BLaER1 treated with 17β-estradiol and CSF1 and Interleukin-3, amounts not matched to agents 10 nM and 100 nM (cell line): ENCODE results near the gene APOBEC3G.
A peak's percentile ranks its signal among the peaks of the same experiment; 100 is the strongest.

Experiments used
- H3K27ac ChIP-seq, 11 experiments: shearing (Covaris generic); formaldehyde crosslinking; 2 replicates each; pipeline ENCODE4 v1.8.1; 2022
- H3K27me3 ChIP-seq, 11 experiments: shearing (Covaris generic); formaldehyde crosslinking; 2 replicates each; pipeline ENCODE4 v1.8.1; 2022
- H3K36me3 ChIP-seq, 11 experiments: shearing (Covaris generic); formaldehyde crosslinking; 2 replicates each; pipeline ENCODE4 v1.8.1; 2022
- H3K4me1 ChIP-seq, 10 experiments: shearing (Covaris generic); formaldehyde crosslinking; 2 replicates each; pipeline ENCODE4 v1.8.1; 2022
- H3K4me2 ChIP-seq, 11 experiments: shearing (Covaris generic); formaldehyde crosslinking; 2 replicates each; pipeline ENCODE4 v1.8.1; 2022
- H3K4me3 ChIP-seq, 10 experiments: shearing (Covaris generic); formaldehyde crosslinking; 2 replicates each; pipeline ENCODE4 v1.8.1; 2022
- H3K9ac ChIP-seq, 11 experiments: shearing (Covaris generic); formaldehyde crosslinking; 2 replicates each; pipeline ENCODE4 v1.8.1; 2022
- H3K9me3 ChIP-seq, 11 experiments: shearing (Covaris generic); formaldehyde crosslinking; replicated peaks in 1 of 11; 2 replicates each; pipeline ENCODE4 v1.8.1; 2022
- H4K20me1 ChIP-seq, 11 experiments: shearing (Covaris generic); formaldehyde crosslinking; 2 replicates each; pipeline ENCODE4 v1.8.1; 2022
- Cebpa-rat ChIP-seq, 11 experiments: shearing (Covaris generic); IDR thresholded peaks; 2 replicates each; pipeline ENCODE4 v1.8.1; 2022

APOBEC3G gene

DNA sequence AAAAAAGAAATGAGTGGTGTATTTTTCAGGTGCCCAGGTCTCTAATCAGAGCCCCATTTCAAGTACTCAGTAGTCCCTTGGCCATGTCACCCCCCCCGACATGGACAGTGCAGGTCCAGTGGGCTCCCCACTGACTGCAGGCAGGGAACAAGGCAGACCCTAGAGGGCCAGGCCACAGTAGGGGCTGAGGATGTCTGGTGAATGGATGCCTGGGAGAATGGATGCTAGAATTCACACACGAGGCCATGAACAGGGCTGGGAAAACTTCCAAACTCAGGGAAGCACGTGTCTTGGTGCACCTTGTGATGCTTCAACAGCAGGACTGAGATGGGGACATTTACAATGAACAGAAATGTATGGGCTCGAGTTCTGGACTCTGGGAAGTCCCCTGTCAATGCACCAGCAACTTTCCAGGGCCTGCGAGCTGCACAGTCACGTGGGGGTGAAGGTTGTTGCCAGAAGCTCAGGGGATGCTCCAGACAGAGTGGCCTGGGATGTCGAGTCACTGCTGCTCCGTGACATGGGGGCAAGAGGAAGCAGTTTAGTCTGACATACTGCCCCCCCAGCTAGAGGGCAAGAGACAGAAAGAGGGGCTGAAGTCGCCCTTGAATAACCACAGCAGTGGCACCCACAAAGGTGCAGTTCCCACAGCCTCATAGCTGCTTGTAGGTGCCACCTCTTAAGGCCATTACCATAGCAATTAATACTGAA lies 3.1 kb downstream of the APOBEC3G start:
- Histone ChIP-seq H3K27me3 (no peaks in the 10 kb centered on the region), H3K4me1 (peaks cover 13 to 51% (median 33%) of the 10 kb centered on the region in 10 experiments), H4K20me1 (0 out of 22 replicates have a peak, but pooled peaks cover 0 to 10% (median 0%) of the 10 kb centered on the region in 11 experiments), H3K9ac (no peak overlapping the region), H3K4me2 (peak overlapping the region in 2 of 11 experiments; percentile 15 to 33; a peak in 1 of 22 replicates), H3K36me3 (peaks cover 6 to 40% (median 14%) of the 10 kb centered on the region in 11 experiments; a peak in 15 of 22 replicates), H3K9me3 (no peaks in the 10 kb centered on the region), H3K4me3 (no peak overlapping the region), H3K27ac (no peak overlapping the region)
- TF ChIP-seq Cebpa-rat (IDR thresholded peaks at IDR 0.05): no peak

DNA sequence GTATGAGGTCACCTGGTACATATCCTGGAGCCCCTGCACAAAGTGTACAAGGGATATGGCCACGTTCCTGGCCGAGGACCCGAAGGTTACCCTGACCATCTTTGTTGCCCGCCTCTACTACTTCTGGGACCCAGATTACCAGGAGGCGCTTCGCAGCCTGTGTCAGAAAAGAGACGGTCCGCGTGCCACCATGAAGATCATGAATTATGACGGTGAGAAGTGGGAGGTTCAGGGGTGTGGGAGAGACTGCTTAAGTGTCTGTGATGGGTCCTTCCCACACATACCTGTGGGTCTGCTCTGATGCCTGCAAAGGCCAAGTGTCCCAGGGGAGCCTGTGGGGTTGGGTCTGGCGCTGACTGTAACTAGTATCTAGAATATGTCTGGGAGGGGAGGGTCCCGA lies 3.9 kb downstream of the APOBEC3G start:
- H3K9ac ChIP-seq: 0 out of 22 replicates have a peak overlapping the region, but pooled peaks of 2 of the 11 experiments have one; percentile 19 to 32
- no peak overlapping the region for H3K4me3 ChIP-seq
- H4K20me1 ChIP-seq: 0 out of 22 replicates have a peak, but pooled peaks cover 0 to 10% (median 0%) of the 10 kb centered on the region in 11 experiments
- H3K27ac ChIP-seq: no peak overlapping the region
- peak overlapping the region in 2 of 11 experiments; percentile 7 to 12; a peak in 2 of 22 replicates for H3K4me2 ChIP-seq
- TF ChIP-seq Cebpa-rat (IDR thresholded peaks at IDR 0.05): no peak
- peaks cover 6 to 40% (median 14%) of the 10 kb centered on the region in 11 experiments; a peak in 16 of 22 replicates for H3K36me3 ChIP-seq
- H3K9me3 ChIP-seq: no peaks in the 10 kb centered on the region
- H3K27me3 ChIP-seq: no peaks in the 10 kb centered on the region
- H3K4me1 ChIP-seq: peaks cover 13 to 49% (median 32%) of the 10 kb centered on the region in 10 experiments

DNA sequence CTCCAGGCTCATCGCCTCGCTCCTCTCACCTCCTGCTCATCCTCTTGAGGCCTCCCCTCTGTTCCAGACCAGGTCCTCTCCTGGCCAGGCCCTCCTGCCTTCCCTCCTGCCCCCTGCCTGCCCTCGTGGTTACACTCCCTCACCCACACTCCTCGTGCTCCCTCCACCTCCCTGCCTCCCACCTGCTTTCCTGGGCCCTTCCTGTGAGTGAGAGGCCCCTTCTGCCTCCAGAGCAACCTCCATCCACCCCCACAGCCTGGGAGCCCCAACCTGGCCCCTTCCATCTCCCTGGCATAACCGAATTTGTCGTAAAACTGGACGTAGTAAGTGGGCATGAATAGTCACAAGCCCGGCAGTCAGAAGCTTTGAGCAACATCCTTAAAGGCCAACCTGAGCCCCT lies 4.5 kb downstream of the APOBEC3G start:
- H3K27ac ChIP-seq: no peak overlapping the region
- no peaks in the 10 kb centered on the region for H3K27me3 ChIP-seq

DNA sequence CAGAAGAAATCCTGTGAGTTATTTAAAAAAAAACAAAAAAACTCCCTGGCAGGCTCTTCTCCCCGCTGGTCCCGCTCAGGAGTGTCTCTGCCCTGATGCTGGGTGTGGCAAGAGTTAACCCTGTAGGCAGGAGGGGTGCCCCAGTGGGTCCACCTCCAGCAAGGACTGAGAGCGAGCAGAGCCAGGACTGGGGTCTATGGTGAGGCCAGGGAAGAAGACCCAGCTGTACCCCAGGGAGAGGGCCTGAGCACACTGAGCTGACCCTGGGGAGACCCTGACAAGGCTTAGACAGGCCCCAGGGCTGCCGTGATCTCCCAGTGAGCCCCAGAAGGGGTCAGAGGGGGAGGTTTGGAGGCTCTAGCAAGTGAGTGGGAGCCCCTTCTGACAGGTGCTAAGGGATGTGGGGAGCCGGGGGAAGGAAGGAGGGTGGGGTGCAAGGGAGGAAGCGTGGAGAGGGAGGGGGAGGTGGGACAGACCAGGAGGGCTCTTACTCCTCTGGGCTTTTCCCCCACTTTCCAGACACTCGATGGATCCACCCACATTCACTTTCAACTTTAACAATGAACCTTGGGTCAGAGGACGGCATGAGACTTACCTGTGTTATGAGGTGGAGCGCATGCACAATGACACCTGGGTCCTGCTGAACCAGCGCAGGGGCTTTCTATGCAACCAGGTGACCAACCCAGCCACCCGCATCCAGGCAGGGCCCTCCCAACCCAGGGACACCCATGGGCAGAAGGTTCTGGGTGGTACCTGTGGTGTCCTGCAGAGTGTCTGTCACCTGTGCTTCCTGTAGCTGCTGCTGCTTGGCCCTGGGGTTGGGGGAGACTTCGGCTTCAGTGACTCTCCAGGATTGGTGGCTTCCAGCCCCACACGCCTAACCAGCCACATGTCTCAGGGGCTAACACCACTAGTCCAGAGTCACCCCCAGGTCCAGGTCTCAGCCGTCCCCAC lies 6.4 kb downstream of the APOBEC3G start:
- Histone ChIP-seq H3K4me2 (peak overlapping the region in 4 of 11 experiments; percentile 6 to 32 (median 18); a peak in 4 of 22 replicates), H3K9ac (no peak overlapping the region), H4K20me1 (0 out of 22 replicates have a peak, but pooled peaks cover 0 to 10% (median 0%) of the 10 kb centered on the region in 11 experiments), H3K27me3 (no peaks in the 10 kb centered on the region), H3K36me3 (peaks cover 6 to 40% (median 14%) of the 10 kb centered on the region in 11 experiments; a peak in 16 of 22 replicates), H3K4me3 (no peak overlapping the region), H3K27ac (no peak overlapping the region), H3K4me1 (peaks cover 3 to 36% (median 19%) of the 10 kb centered on the region in 10 experiments), H3K9me3 (no peaks in the 10 kb centered on the region)
- no peak for TF ChIP-seq Cebpa-rat (IDR thresholded peaks at IDR 0.05)

More for the DNA sequence above, 4.5 kb downstream of the APOBEC3G start:
- Histone ChIP-seq H3K4me3 (no peak overlapping the region), H3K36me3 (peaks cover 6 to 40% (median 14%) of the 10 kb centered on the region in 11 experiments; a peak in 16 of 22 replicates), H3K9ac (peak overlapping the region in 2 of 11 experiments; percentile 19 to 32; a peak in 1 of 22 replicates), H4K20me1 (0 out of 22 replicates have a peak, but pooled peaks cover 0 to 10% (median 0%) of the 10 kb centered on the region in 11 experiments), H3K4me2 (peak overlapping the region in 1 of 11 experiments; percentile 7; a peak in 1 of 22 replicates), H3K4me1 (peaks cover 13 to 43% (median 27%) of the 10 kb centered on the region in 10 experiments), H3K9me3 (no peaks in the 10 kb centered on the region)
- no peak for TF ChIP-seq Cebpa-rat (IDR thresholded peaks at IDR 0.05)

DNA sequence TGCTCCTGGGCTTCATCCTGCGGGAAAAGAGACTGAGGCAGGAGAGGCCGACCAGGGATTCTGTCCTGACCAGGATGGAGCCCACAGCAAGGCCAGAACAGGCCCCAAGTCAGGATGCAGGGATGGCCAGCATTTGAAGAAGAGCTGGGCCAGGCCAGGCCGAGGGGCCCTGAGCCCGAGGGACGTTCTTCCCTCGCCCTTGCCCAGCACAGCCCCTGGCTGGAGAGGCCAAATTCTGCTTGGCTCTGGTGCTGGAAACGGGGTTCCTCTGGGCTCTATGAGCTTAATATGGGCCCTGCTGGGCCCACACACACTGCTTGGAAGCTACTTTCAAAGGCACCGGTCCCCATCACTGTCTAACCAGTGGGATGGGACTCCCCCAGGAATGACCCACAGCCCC lies 7.6 kb downstream of the APOBEC3G start:
- H3K27ac ChIP-seq: no peak overlapping the region
- H3K9me3 ChIP-seq: no peaks in the 10 kb centered on the region
- H3K27me3 ChIP-seq: no peaks in the 10 kb centered on the region
- no peak overlapping the region for H3K4me3 ChIP-seq
- H3K4me1 ChIP-seq: peaks cover 0 to 39% (median 19%) of the 10 kb centered on the region in 10 experiments; a peak in 18 of 20 replicates
- H3K36me3 ChIP-seq: peaks cover 4 to 39% (median 14%) of the 10 kb centered on the region in 11 experiments; a peak in 16 of 22 replicates
- no peak for TF ChIP-seq Cebpa-rat (IDR thresholded peaks at IDR 0.05)
- 0 out of 22 replicates have a peak, but pooled peaks cover 0 to 10% (median 0%) of the 10 kb centered on the region in 11 experiments for H4K20me1 ChIP-seq
- no peak overlapping the region for H3K4me2 ChIP-seq
- no peak overlapping the region for H3K9ac ChIP-seq

DNA sequence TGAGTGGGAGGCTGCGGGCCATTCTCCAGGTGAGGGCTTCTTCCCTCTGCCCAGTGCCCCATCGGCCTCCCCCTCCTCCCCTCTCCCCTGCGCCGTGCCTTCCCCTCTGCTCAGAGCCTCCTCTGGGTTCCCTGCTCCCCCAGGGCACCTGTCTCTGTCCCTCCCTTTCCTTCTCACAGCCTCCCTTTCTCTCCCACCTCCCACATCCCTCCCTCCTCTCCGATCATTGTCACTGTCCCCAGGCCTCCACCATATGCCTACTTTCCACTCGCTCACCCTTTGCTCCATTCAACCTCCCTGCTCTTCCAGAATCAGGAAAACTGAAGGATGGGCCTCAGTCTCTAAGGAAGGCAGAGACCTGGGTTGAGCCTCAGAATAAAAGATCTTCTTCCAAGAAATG lies 10.0 kb downstream of the APOBEC3G start:
- Histone ChIP-seq H3K27ac (no peak overlapping the region), H3K36me3 (peaks cover 0 to 16% (median under 1%) of the 10 kb centered on the region in 11 experiments; a peak in 8 of 22 replicates), H3K4me1 (peaks cover 17 to 44% (median 33%) of the 10 kb centered on the region in 10 experiments), H4K20me1 (0 out of 22 replicates have a peak, but pooled peaks cover 0 to 2% (median 0%) of the 10 kb centered on the region in 11 experiments), H3K27me3 (no peaks in the 10 kb centered on the region), H3K9me3 (no peaks in the 10 kb centered on the region), H3K4me2 (no peak overlapping the region), H3K9ac (no peak overlapping the region), H3K4me3 (no peak overlapping the region)
- no peak for TF ChIP-seq Cebpa-rat (IDR thresholded peaks at IDR 0.05)

DNA sequence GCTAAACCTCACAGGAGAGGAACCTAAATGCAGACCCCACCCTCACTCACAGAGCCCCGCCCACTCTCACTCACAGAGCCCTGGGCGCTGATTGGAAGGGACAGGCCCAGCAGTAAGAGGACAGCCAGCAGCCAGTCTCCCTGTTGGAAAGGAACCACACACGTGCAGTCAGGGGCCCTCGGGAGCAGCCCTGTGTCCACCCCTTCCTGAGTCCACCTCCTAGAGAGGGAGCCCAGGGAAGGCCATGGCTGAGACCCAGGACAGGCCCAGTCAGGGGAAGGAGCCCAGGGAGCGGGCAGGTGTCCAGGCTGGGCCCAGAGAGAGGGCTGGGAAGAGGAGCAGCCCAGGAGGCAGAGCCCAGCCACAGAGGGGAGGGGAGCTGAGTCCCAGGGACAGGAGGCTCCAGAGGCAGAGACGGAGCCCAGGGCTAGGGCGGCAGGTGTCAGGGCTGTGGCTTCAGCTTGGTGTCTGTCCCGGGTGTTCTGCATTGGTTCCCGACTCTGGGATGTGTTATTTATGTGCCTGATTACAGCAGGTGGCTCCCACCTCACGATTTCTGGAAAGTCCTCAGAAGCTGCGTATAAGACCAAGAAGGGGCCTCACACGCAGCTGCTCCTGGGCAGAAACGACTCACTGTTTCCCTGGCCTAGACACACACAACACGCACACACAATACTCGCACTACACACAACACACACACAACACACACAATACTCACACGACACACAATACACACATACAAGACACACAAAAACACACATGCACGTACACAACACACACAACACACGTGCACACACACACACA lies 11.0 kb downstream of the APOBEC3G start:
- Histone ChIP-seq H3K27me3 (no peaks in the 10 kb centered on the region), H3K4me1 (peaks cover 26 to 49% (median 39%) of the 10 kb centered on the region in 10 experiments), H4K20me1 (no peaks in the 10 kb centered on the region), H3K27ac (no peak overlapping the region), H3K4me2 (no peak overlapping the region), H3K9ac (no peak overlapping the region), H3K9me3 (no peaks in the 10 kb centered on the region), H3K4me3 (no peak overlapping the region), H3K36me3 (peaks cover 0 to 12% (median 0%) of the 10 kb centered on the region in 11 experiments; a peak in 4 of 22 replicates)
- TF ChIP-seq Cebpa-rat (IDR thresholded peaks at IDR 0.05): no peak

DNA sequence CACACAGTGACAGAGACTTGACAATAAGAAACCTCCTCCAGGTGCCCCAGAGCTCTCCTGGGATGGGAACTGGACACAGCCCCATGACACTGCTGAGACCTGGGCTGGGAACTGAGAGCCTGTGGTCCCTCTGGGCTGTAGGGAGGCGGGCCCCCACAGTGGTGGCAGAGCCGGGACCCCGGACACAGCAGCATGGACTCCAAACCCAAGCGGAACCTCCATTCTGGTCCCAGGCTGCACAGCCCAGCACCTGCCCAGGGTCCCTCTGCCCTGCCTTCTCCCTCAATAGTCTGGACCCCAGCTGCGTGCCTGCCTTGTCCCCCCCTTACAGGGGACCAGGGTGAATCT lies 11.6 kb downstream of the APOBEC3G start:
- Histone ChIP-seq H3K36me3 (peaks cover 0 to 12% (median 0%) of the 10 kb centered on the region in 11 experiments; a peak in 4 of 22 replicates), H3K4me3 (no peak overlapping the region), H3K4me2 (no peak overlapping the region), H4K20me1 (no peaks in the 10 kb centered on the region), H3K9ac (no peak overlapping the region), H3K27me3 (no peaks in the 10 kb centered on the region), H3K27ac (no peak overlapping the region), H3K9me3 (no peaks in the 10 kb centered on the region), H3K4me1 (peaks cover 27 to 46% (median 38%) of the 10 kb centered on the region in 10 experiments)
- no peak for TF ChIP-seq Cebpa-rat (IDR thresholded peaks at IDR 0.05)
